GM18502 (cell line): ENCODE results near the gene OR52I1.

Experiments used
- ATAC-seq: cut with Tn5 transposase; IDR thresholded peaks from one replicate; pipeline ENCODE4 v1.9.1; 2021; ENCODE audit warnings: mild to moderate bottlenecking; ENCODE audit not compliant: unreplicated experiment, poor library complexity

Gene OR52I1, protein sequence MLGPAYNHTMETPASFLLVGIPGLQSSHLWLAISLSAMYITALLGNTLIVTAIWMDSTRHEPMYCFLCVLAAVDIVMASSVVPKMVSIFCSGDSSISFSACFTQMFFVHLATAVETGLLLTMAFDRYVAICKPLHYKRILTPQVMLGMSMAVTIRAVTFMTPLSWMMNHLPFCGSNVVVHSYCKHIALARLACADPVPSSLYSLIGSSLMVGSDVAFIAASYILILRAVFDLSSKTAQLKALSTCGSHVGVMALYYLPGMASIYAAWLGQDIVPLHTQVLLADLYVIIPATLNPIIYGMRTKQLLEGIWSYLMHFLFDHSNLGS

DNA sequence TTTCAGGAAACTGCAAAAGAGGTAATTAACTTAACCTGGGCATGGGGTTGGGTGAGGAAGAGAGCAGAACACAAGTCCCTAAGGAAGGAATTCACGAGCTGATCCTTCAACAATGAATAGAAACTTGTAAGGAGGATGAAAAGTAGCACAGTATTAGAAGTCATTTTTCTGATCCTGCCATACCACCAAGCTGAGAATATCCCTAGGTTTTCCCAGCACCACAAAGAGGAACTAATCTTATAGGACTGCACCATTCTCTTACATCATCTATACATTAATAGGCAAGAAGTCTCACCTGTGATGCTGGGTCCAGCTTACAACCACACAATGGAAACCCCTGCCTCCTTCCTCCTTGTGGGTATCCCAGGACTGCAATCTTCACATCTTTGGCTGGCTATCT lies at the start of gene OR52I1:
Gene OR52I1 (plus strand): TSS at position 301 of the 400 bp plus-strand sequence. CDS start 0 bp downstream, at position 301.
- no peak for ATAC-seq

DNA sequence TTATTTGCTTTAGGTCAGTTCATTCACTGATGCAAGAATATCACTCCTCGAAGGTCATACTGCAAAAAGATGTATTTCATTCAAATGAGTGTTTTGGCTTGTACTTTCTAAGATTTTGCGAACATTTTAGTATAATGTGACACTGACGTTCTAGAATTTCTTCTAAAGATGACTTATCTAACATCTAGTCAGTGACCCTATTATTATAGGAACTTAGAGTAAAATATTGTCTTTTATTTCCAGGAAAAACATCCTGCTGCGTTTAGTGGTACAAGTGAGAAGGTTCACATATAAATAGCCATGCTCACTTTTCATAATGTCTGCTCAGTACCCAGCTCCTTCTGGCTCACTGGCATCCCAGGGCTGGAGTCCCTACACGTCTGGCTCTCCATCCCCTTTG lies 48.9 kb upstream of the OR52I1 start, which contains the start of gene OR52M1:
Gene OR52M1 (plus strand): TSS at position 301 of the 400 bp plus-strand sequence. CDS start 0 bp downstream, at position 301.
- ATAC-seq, result no peak

GRCh38 chr11:4546878-4547277 lies 47.0 kb upstream of the OR52I1 start:
- no peak for ATAC-seq

GRCh38 chr11:4547416-4547815 lies 46.4 kb upstream of the OR52I1 start:
- ATAC-seq, result no peak

DNA sequence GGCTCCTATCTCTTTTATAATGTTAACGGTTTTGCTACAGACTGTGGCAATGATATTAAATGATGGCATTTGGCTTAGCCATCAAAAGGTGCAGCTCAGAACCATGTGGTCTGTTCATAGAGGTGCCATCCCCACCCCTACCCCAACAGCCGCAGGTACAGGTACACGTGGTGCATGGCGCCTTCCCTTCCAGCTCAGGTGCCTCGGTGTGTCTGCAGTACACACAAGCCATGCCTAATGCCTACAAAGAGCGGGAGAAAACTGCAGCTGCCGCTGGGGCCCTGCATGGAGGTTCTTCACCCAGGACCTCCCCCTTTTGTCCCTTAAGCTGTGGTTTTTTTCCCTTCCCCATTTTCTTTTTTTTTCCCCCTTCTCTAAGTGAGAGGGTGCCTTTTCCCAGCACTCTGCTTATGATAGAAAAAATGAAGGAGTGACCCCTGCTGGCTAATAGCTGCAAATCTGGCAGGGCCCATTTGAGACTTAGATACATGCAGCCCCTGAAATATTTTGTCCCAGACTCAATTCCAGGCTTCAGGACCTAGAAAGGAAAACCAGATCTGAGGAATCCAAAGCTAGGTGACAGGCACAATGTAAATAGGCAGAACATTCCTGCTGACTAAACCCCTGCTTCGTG lies 42.4 kb upstream of the OR52I1 start:
- ATAC-seq, result no peak

GRCh38 chr11:4559527-4560440 lies 34.1 kb upstream of the OR52I1 start:
- ATAC-seq, result no peak

- no peak for ATAC-seq
Measured at GRCh38 chr11:4560467-4560866, 33.4 kb upstream of the OR52I1 start.

DNA sequence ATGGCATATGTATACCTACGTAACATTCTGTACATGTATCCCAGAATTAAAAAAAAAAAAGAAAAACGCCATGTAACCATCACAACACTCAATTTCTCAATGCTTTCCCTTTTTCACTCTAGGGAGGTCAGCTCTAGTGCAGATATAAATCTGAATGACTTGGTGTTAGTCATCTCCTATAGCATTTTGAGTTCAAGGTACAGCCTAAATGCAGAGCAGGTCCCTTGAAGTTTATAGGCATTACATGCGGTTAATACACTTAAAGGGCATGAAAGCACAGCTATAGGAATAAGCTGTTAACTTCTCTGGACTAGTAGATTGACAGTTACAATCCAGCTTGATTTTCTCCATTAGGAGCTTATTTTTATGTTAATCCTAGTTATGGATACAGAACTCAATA lies 28.5 kb upstream of the OR52I1 start:
- no peak for ATAC-seq

DNA sequence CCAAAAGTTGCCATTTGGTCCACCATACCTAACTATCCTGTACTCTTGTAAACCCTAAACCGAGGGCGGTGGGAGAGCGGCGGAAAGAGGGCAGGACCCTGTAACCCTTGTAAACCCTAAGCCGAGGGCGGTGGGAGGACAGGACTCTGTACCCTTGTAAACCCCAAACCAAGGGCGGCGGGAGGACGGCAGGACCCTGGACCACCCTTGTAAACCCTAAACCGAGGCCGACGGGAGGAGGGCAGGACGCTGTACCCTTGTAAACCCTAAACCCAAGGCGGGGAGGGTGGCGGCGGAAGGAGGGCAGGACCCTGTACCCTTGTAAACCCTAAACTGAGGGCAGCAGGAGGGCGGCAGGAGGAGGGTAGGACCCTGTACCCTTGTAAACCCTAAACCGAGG lies 24.8 kb upstream of the OR52I1 start:
- no peak for ATAC-seq

DNA sequence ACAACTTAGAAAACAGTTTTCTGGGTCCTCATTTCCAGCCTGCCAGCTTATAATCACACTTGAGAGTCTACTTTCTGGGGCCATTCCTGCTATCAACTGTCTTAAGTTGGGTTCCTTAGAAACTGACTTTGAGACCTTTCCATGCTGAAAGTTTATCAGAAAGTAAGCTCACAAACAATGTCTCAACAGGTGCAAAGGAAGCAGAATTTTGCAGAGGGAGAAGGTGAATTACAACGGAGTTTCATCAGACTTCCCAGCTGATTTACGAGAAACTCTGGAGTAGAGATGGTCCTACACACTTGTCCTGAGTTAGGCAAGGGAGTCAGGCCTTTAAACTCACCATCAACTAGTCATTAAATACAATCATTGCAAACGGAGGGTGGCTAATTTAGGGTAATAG lies 17.0 kb upstream of the OR52I1 start:
- ATAC-seq, result no peak

DNA sequence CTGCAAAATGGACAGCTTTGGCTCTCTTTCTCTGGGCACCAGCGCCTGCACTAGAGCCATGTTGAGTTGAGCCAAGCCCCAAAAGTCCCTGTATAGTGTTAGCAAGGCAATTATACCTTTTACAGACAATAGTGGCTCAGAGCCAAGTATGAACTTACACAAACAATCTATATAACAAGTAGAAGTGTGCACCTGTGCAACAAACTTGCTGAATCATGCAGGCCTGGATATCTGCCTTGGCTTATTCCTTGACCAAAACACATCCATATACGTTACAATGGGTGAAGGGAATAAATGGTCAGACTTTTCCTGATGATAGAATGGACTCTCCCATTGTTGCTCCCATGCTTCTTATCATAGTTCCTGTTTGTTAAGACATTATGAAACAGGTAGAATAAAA lies 16.1 kb upstream of the OR52I1 start:
- no peak for ATAC-seq

GRCh38 chr11:4578624-4579023 lies 15.2 kb upstream of the OR52I1 start:
- no peak for ATAC-seq

DNA sequence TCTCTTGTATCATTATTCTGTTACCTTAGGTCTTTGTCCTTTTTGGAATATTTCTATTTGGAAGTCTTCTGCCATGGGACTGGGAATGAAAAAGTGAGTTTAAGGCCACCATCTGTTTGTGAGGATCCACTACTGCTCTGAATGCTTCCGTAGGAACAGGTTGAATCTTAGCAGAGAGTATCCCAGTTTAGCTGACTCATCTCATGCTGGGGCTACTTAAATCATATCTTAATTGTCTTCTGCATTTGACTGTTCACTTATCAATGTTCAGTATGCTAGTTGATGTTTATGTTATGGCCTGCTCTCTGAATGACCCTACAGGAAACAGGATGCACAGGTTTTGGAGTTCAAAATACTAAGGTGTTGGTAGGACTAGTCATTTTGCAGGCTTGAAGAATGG lies 13.7 kb upstream of the OR52I1 start:
- no peak for ATAC-seq

GRCh38 chr11:4581443-4581842 lies 12.4 kb upstream of the OR52I1 start, which contains the start of gene OR52I2:
Gene OR52I2, plus strand, starts transcription at chr11:4581743.
- ATAC-seq, result no peak

DNA sequence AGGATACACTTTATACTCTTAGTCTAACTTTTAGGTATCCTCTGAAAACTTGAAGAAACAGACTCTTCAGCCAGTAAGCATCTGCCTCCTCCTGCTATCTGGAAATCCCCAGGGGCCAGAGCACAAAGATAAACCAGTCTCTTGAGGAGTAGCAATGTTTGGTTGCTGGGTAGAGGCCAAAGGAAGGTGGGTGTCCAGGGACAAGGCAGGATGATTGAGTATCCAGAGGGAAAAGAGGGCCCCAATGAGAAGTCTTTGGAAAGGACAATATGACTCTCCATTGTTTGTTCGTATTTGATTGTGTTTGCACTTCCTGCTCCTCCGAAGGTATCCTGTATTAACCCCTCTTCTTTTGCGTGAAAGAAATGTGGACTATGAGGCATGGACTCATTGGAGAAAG lies 4.8 kb upstream of the OR52I1 start:
- ATAC-seq, result no peak

- ATAC-seq, result no peak
Measured at GRCh38 chr11:4605057-4605456, 11.2 kb downstream of the OR52I1 start.

DNA sequence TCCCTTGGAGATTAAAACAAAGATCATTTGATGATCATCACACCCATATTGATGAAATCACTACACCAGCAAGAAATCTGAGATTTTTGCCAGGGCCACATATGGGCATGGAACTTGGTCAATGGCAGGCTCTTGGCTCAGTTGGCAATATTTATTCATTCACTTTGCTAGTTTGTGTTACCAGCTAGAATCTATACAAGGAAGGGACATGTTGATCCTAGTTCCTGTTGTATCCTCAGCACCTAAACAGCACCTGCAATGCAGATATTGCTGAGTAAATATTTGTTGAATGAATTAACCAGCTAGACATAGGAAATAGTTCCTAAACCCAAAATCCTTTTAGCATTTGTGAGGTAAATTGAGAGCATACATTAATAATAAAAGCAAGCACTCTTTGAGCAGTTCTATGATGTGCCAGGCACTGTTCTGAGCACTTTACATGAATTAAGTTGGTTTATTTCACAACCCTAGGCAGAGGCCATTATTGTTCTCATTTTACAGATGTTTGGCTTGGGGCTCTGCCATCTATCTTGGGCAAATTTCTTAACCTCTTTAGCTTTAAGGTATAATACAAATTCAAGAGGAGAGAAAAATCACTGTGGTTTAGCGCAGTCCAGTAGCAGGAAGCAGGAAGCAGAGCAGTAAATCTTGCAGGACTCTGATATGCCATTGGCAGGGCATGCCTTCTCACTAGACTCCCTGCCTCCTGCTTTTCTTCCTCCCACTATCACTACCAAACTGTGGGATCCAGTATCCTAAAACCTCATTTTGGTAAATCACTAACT lies 12.6 kb downstream of the OR52I1 start:
- no peak for ATAC-seq

- no peak for ATAC-seq
Measured at GRCh38 chr11:4607096-4607495, 13.3 kb downstream of the OR52I1 start.

DNA sequence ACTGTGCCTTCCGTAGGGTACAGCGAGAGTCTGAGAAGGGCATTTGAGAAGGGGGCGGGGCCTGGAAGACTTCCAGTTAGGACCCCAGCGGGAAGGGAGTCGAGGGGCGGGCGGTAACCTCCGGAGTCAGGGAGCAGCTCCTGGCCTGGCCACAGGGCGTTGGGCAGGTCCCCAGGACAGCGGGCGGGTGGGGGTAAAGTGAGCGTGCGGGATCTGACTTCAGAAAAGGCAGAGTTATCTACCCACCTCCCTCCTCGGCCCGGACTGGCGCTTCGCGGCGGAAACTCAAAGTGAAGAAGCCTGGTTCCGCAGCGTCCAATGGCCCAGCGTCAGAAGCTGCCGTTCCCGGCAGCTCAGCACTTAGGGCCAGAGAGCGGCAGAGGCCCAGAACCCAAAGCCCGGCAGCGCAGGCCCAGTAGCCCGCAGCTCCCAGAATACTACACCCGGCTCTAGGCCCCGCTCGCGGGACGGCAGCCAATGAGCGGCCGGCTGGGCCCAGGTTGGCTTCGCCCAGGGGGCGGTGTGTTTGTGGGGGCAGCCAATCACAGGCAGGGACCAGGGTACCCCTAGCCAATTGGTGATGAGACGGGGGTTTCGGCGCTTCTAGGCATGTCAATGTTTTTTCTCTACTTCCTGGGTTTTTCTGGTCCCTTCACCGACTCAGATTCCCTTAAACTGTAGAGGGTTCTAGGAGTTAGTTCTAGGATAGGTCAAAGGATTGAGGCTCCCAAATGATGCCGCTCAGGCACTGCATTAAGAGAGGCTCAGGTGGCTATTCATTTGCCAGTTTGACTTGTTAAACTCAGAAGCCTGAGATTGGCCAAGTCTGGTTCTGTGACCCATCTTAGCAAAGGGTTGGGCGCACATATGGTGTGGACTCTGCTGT lies 14.2 kb downstream of the OR52I1 start, which contains the start of gene TRIM68:
Gene TRIM68 (minus strand): TSS at position 451 of the 886 bp plus-strand sequence. CDS start 2,727 bp downstream, outside the sequence.
- peak; percentile 100 for ATAC-seq
